ENCODE results near the gene MACROD2. TPM values are rescaled to one million over a fixed set of nuclear protein-coding genes. Genes with fewer than 3 reads are reported as not detected.

The MACROD2 gene
- total and polyA plus RNA-seq, 2 of the 4 experiments (the other 2 are of a cell fraction), result not detected

DNA sequence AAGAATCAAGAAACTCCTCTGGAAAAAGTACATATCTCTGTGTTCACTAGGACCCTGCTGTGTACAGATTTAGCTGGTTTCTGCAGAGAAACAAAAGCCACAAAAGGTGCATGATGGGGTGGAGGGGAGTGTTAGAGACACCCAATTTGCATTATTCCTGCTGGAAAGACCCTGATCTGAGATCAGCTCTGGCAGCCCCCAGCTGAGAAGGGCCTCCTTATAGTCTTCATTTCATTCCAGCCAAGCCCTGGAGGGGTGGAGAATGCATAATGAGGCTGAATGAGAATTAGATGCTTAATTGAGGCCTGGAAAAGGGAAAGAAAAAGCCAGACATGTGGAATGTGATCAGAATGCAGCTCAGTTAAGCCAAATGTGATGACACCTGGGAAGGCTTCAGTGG lies 2032.4 kb downstream of the MACROD2 start:
- H3K4me1 ChIP-seq (ENCODE audit: control insufficient read depth, insufficient read depth, low read length), result no peaks in the 10 kb centered on the region
- H3K9me3 ChIP-seq (ENCODE audit: control insufficient read depth, insufficient read depth, low read length), result peaks cover 12% of the 10 kb centered on the region
- TF ChIP-seq CHD1 (IDR thresholded peaks at IDR 0.05; ENCODE audit: low read depth, low read length) (no peak), NFE2L2 (IDR thresholded peaks at IDR 0.05; ENCODE audit: low read depth, low read length) (no peak), RAD21 (IDR thresholded peaks at IDR 0.05; ENCODE audit: low read length) (no peak), SMC3 (IDR thresholded peaks at IDR 0.05; ENCODE audit: low read depth, low read length) (no peak), MXI1 (IDR thresholded peaks at IDR 0.05; ENCODE audit: borderline replicate concordance, low read depth, low read length) (no peak), RFX5 (IDR thresholded peaks at IDR 0.05; ENCODE audit: low read depth, low read length) (no peak), BHLHE40 (IDR thresholded peaks at IDR 0.05; ENCODE audit: low read depth, low read length) (no peak), MAZ (IDR thresholded peaks at IDR 0.05; ENCODE audit: borderline replicate concordance, low read depth, low read length) (no peak), CEBPB (IDR thresholded peaks at IDR 0.05; ENCODE audit: low read depth, low read length) (no peak), USF2 (IDR thresholded peaks at IDR 0.05; ENCODE audit: low read depth, low read length) (no peak), FOS (IDR thresholded peaks at IDR 0.05; ENCODE audit: low read depth, low read length) (no peak)
- TF ChIP-seq, protein P1, sequence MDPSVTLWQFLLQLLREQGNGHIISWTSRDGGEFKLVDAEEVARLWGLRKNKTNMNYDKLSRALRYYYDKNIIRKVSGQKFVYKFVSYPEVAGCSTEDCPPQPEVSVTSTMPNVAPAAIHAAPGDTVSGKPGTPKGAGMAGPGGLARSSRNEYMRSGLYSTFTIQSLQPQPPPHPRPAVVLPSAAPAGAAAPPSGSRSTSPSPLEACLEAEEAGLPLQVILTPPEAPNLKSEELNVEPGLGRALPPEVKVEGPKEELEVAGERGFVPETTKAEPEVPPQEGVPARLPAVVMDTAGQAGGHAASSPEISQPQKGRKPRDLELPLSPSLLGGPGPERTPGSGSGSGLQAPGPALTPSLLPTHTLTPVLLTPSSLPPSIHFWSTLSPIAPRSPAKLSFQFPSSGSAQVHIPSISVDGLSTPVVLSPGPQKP (IDR thresholded peaks at IDR 0.05; ENCODE audit: borderline replicate concordance, low read depth, low read length), result no peak
- TF ChIP-seq, protein P2, sequence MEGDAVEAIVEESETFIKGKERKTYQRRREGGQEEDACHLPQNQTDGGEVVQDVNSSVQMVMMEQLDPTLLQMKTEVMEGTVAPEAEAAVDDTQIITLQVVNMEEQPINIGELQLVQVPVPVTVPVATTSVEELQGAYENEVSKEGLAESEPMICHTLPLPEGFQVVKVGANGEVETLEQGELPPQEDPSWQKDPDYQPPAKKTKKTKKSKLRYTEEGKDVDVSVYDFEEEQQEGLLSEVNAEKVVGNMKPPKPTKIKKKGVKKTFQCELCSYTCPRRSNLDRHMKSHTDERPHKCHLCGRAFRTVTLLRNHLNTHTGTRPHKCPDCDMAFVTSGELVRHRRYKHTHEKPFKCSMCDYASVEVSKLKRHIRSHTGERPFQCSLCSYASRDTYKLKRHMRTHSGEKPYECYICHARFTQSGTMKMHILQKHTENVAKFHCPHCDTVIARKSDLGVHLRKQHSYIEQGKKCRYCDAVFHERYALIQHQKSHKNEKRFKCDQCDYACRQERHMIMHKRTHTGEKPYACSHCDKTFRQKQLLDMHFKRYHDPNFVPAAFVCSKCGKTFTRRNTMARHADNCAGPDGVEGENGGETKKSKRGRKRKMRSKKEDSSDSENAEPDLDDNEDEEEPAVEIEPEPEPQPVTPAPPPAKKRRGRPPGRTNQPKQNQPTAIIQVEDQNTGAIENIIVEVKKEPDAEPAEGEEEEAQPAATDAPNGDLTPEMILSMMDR (conservative IDR thresholded peaks at IDR 0.05; ENCODE audit: low read depth, low read length), result no peak
- H4K91ac ChIP-seq (ENCODE audit: insufficient read depth, low read depth, low read length), result no peak overlapping the region
- intact Hi-C loops (cut with micrococcal nuclease), result no loop called here
- no peak overlapping the region for H2BK20ac ChIP-seq (ENCODE audit: low read depth, low read length)
- H4K20me1 ChIP-seq (ENCODE audit: insufficient read depth, low read length), result no peaks in the 10 kb centered on the region
- in situ Hi-C loops (cut with MboI; ENCODE audit: low sequenced_read_pairs), result no loop called here
- no peak overlapping the region for H4K8ac ChIP-seq (ENCODE audit: low read depth in 2 of 2, low read length in 2 of 2)
- no peaks in the 10 kb centered on the region for H3K9me1 ChIP-seq (ENCODE audit: insufficient read depth, low read length)
- ATAC-seq (ENCODE audit: low read depth) (no peak), DNase-seq (no peak)
- no peak overlapping the region for H3K4me3 ChIP-seq (ENCODE audit: insufficient read depth, low read depth, low read length)
- H3K14ac ChIP-seq (replicated peaks; ENCODE audit: low read depth, low read length), result no peak overlapping the region
- H3K27ac ChIP-seq (ENCODE audit: insufficient read depth, low read length), result no peak overlapping the region
- CTCF ChIA-PET, result no interaction called here
- no peaks in the 10 kb centered on the region for H3K79me1 ChIP-seq (ENCODE audit: low read depth in 1 of 2, low read length in 2 of 2)
- POLR2A ChIA-PET (ENCODE audit: unreplicated experiment), result no interaction called here
- H2BK120ac ChIP-seq (ENCODE audit: low read depth, low read length), result no peak overlapping the region
- H3K4ac ChIP-seq (ENCODE audit: low read depth, low read length), result no peak overlapping the region
- H3K18ac ChIP-seq (ENCODE audit: low read depth, low read length), result no peak overlapping the region
- H4K5ac ChIP-seq (ENCODE audit: low read depth, low read length), result no peak overlapping the region
- no peak overlapping the region for H3K23ac ChIP-seq (ENCODE audit: low read depth, low read length)
- no peak overlapping the region for H3K9ac ChIP-seq (ENCODE audit: low read depth, low read length)
- H2AK5ac ChIP-seq (ENCODE audit: low read depth, low read length), result no peak overlapping the region
- no peaks in the 10 kb centered on the region for H3K36me3 ChIP-seq (ENCODE audit: control insufficient read depth, insufficient read depth, low read length)
- H3K4me2 ChIP-seq (ENCODE audit: low read depth, low read length), result no peak overlapping the region
- H3K27me3 ChIP-seq (ENCODE audit: control insufficient read depth, insufficient read depth, low read length), result no peaks in the 10 kb centered on the region
- no peak overlapping the region for H2BK5ac ChIP-seq (ENCODE audit: low read depth, low read length, poor library complexity, severe bottlenecking)
- no peak overlapping the region for H2AFZ ChIP-seq (replicated peaks; ENCODE audit: low read length, poor library complexity)
- no peak overlapping the region for H2AK9ac ChIP-seq (replicated peaks; ENCODE audit: low read depth, low read length, poor library complexity)
- H2BK15ac ChIP-seq (ENCODE audit: low read depth, low read length), result no peak overlapping the region
- BruUV-seq (replicated peaks), result no TSS peak
- H3K56ac ChIP-seq (ENCODE audit: extremely low read depth, insufficient read depth, low read length), result no peak overlapping the region
- dilution Hi-C loops (cut with HindIII; ENCODE audit: low sequenced_read_pairs, unreplicated experiment), result no loop called here

All from IMR-90 (cell line).